Activated T-cell treated with anti-CD3 and anti-CD28 coated beads for 48 hours (primary cell): Measurements from ENCODE around the gene AKT1S1.
"Not testable (repeated sequence)": the region's sequence is repeated elsewhere in the genome, so short reads cannot be mapped to it uniquely, and the experiment has no call there.

ENCODE experiments used
- DNase-seq: peaks from one replicate; pipeline ENCODE4 v3.0.0-alpha.2; 2020; ENCODE audit warnings: low read depth

The AKT1S1 gene

GRCh38 chr19:49877020-49877878, at the start of gene AKT1S1, which contains the start of gene TBC1D17:
TSS of gene AKT1S1 (minus strand) at chr19:49877355. CDS start at chr19:49873295, 4,060 bp downstream.
TSS of gene TBC1D17 (plus strand) at chr19:49877702. CDS start at chr19:49877724, 22 bp downstream.
- DNase-seq = peak; percentile 93

- DNase-seq = no peak
Measured at GRCh38 chr19:49926515-49926914, 49.4 kb upstream of the AKT1S1 start.

DNA sequence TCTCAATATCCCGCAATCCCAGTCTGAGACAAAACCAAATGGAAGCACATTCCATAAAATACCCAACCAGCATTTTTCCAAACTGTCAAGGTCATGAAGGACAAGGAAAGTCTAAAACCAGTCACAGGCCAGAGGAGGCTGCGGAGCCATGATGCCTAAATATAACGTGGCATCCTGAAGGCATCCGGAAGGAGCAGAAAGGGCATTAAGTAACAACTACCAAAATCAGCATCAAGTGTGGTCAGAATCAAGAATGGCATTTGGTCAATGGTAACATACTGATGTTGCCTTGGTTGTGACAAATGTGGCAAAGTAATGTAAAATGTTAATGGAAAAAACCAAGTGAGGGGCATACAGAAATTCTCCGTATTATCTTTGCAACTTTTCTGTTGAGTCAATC, 48.3 kb upstream of the AKT1S1 start:
- DNase-seq = no peak

DNA sequence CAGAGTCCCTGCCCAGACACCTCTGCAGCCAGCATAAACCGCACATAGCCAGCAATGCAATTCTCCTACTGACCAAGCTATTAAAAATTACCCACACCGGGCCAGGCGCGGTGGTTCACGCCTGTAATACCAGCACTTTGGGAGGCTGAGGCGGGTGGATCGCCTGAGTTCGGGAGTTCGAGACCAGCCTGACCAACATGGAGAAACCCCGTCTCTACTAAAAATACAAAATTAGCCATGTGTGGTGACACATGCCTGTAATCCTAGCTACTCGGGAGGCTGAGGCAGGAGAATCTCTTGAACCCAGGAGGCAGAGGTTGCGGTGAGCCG, 47.7 kb upstream of the AKT1S1 start:
- DNase-seq = not testable (repeated sequence)

DNA sequence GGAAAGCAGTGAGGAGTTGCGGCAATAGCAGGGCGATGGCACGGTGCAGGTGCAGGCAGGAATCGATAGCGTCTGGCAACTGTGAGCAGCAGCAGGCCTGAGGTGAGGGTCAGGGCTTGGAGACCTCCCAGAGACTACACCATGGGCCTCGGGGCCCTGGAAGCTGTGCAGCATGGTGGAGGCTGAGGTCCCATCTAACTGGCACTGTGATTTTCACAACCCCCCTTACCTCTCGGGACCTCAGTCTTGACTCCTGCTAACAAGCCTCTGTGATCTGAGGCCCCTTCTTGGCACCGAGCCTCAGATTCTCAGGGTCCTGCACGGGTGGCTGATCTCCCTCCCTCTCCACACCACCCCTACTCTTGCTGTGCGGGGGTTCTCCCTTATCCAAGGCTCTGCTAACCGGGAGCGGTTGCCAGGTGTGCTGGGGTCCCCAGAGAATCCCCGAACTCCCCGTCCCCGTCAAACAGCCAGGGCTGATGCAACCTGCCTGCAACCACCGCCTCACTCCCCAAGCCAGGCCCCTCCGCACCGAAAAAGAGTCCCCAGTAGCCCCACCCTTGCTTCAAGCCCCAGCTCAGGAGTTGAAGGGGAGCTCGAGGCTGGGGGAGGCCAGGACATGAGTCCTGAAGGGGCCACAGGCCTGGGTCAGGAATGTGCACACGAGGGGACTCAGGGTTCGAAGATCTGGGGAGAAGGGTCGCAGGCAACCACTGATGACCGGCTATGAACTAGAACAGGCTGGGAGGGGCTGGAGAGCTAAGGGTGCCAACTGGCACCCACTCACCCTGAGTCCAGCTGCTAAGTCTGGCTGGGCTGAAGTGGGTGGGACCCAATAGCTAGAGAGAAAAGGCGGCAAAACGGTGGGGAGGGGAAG, 47.1 kb upstream of the AKT1S1 start:
- DNase-seq = no peak

DNA sequence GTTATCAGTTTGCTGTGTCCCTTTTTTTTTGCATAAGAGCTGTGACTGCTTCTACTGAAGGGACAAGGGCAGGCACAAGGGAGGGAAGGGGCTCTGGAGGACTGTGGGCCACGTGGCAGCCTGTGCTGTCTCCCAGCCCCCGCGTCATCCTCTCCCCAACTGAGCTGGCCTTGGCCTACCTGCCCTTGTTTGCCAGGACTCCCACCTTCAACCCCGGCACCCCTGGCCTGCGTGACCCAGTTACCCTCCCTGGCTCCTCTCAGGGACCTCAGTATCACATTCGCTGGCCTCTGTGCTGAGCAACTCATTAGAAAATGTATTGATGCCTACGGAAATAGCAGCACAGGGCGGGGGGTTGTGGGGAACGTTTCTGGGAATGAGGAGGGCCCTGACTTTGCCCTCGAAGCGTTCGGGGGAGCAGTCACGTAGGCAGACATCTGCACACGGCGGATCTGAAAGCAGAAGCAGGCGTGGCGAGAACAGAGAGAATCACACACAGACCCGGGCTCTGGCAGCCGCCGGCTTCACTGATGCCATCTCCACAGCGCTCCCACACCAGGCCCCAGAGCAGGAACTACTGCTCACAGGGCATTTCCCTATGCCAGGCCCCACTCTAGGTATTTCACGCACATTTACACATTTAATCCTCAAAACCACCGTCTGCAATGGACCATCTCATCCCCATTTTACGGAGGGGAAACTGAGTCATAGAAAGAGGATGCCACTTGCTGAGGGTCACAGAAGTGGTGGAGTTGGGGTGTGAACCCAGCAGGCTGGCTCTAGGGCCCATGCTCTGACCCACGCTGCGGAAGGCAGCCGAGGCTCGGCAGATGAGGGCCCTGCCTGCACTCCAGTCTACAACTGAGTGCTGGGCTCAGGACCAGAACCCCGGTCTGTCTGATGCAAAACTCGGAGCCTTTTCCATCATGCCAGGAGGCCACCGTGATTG, 46.2 kb upstream of the AKT1S1 start:
- no peak for DNase-seq

DNA sequence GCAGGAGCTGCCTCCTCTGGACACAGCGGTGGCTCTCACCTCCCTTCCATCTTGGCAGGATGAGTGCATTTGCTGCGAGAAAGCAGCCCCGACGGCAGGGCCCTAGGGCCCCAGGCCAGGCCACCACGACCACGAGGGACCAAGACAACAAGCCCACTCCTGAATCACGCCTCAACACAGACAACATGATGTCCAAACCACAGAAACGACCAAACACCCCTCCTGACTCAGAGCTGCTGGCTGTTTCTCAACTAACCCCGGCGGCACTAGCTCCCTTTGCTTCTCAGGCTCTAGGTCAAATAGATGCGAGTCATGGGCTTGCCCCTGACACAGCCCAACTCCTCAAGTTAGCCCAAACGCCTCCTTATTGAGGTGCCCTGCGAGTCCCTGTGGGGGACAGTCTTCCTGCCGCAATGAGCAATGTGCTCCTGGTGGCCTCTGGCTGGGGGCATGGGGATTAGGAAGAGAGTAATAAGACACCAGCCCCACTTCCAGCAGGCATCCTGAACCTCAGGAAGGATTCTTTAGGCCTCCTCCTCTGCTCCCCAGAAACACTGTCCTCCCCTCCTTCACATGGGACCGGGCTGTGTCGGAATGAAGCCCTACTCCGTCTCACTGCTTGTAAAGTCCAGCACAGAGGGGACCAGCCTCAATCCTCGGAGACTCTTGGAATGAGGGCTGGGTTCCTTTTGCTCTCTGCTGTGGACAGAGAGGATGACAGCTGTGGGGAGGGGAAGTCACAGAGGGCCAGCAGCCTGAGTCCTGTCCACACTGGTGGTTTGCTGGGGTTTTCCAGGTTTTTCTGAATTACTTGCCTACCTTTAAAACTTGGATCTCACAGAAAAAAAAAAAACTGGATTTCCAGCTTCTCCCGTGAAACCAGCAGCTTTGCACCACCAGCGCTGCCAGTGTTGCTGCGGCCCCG, 45.0 kb upstream of the AKT1S1 start:
- no peak for DNase-seq

GRCh38 chr19:49920624-49921363, 43.6 kb upstream of the AKT1S1 start:
- no peak for DNase-seq

GRCh38 chr19:49918089-49918488, 40.9 kb upstream of the AKT1S1 start:
- no peak for DNase-seq

GRCh38 chr19:49916839-49917733, 39.9 kb upstream of the AKT1S1 start:
- DNase-seq = no peak

DNA sequence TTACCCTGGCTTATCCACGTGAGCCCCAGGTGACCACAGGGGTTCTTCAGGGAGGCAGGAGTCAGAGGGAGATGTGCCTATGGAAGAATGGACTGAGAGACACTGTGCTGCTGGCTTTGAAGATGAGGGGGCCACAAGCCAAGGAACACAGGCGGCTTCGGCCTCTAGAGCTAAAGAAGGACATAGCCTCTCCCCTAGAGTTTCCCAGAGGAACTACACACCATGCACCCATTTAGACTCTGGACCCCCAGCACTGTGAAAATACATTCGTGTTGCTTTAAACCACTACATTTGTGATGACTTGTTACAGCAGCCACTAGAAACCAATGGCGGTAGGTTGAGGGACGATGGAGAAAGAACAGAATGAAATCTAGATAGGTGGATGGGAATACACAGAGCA, 38.1 kb upstream of the AKT1S1 start:
- DNase-seq = no peak

- DNase-seq = no peak
Measured at GRCh38 chr19:49913720-49914119, 36.6 kb upstream of the AKT1S1 start.

GRCh38 chr19:49912965-49913685, 36.0 kb upstream of the AKT1S1 start:
- DNase-seq = no peak

- peak; percentile 25 for DNase-seq
Measured at GRCh38 chr19:49911381-49912145, 34.4 kb upstream of the AKT1S1 start.

DNA sequence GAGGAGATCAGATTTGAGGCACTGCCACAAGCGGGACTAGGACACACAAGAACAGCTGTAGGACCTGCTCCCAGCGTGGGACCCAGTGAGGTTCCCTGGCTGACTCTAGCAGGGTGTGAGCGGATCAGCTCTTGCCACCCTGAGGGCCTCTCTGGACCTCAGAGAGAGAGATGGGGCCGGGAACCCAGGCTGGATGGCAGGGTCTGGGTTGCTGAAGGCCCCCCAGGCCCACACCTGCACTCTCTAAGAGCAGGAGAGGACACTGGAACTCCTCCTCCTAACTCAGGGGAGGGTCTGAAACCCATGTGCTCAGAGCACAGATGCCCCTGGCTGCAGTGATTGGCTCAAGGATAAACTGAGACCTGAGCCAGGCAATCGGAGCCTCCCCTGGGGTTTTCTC, 33.0 kb upstream of the AKT1S1 start:
- DNase-seq = no peak

DNA sequence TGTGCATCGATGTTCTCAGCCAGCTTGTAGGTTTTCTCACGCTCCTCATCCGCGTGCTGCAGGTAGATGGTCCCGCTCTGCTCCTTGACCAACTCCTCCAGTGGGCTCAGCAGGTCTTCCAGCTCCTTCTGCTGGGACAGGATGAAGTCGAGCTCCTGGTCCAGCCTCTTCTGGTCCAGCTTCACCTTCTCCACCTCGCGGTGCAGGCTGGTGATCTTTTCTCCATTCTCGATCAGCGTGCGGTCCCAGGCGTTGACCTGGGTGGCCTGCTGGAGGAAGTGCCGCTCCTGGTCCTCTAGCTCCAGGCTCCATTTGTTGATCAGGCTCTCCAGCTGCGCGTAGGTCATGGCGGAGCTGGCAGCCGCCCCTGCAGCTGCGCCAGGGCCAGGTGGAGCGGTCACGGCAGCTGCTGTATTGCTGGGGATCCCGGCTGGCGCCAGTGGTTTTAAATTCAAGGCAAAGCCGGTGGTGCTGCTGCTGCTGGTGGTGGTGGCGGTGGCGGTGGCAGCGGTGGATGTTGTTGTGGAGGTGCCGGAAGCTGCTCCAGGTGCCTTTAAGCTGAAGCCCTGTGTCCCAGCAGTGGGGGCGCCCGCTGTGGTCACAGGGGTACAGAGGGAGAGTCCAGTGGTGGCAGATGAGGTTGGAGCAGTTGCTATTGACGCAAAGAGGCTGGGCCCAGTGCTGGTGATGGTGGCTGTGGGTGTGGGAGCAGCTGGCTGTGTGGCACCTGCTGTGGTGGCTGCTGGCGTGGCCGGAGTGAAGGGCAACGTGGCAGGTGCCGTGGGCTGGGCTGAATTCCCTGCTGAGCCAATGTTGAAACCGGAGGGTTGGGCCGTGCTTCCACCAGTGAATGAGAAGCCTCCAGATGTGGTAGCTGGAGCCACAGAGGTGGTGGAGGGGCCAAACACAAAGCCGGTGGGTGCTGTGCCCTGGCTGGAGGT, 31.6 kb upstream of the AKT1S1 start:
- no peak for DNase-seq
